IPS-18c (cell line): Measurements from ENCODE around the gene C21orf58.
A peak's percentile ranks its signal among the peaks of the same experiment; 100 is the strongest.

Experiments used
- H3K4me3 ChIP-seq: 2 replicates; pipeline ENCODE4 v1.7.0; 2013; ENCODE audit warnings: low read depth, mild to moderate bottlenecking, low read length, moderate library complexity; ENCODE audit not compliant: insufficient read depth
- H3K9me3 ChIP-seq: one replicate; pipeline ENCODE4 v1.6.1; 2013; ENCODE audit warnings: mild to moderate bottlenecking, low read length, moderate library complexity; ENCODE audit not compliant: control insufficient read depth, insufficient read depth

C21orf58 gene

GRCh38 chr21:46286648-46287002 lies 37.0 kb downstream of the C21orf58 start:
- Histone ChIP-seq H3K9me3 (no peaks in the 10 kb centered on the region), H3K4me3 (peak overlapping the region; percentile 94)

- peak within 1 kb of the TSS; percentile 94 for H3K4me3 ChIP-seq
- H3K9me3 ChIP-seq, result no peaks in the 10 kb centered on the region
These were observed 37.7 kb downstream of the C21orf58 start, which contains the start of gene YBEY for GRCh38 chr21:46285761-46286647. TSS of gene YBEY (plus strand) at chr21:46286342. CDS start at chr21:46286914, 572 bp downstream.

GRCh38 chr21:46285206-46285661 lies 38.4 kb downstream of the C21orf58 start, which contains the start of gene MCM3AP:
TSS of gene MCM3AP (minus strand) at chr21:46285611. CDS start at chr21:46285286, 325 bp downstream.
- Histone ChIP-seq H3K4me3 (peak within 1 kb of the TSS; percentile 94), H3K9me3 (no peaks in the 10 kb centered on the region)

GRCh38 chr21:46284733-46285132 lies 38.9 kb downstream of the C21orf58 start:
- Histone ChIP-seq H3K4me3 (peak overlapping the region; percentile 94; the same call in 1 of the 2 replicates), H3K9me3 (no peaks in the 10 kb centered on the region)

- no peak overlapping the region for H3K4me3 ChIP-seq
- H3K9me3 ChIP-seq, result no peaks in the 10 kb centered on the region
These were observed 39.5 kb downstream of the C21orf58 start for GRCh38 chr21:46284077-46284644.

- no peaks in the 10 kb centered on the region for H3K9me3 ChIP-seq
- H3K4me3 ChIP-seq, result no peak overlapping the region
These were observed 48.8 kb downstream of the C21orf58 start for GRCh38 chr21:46274797-46275390.

- Histone ChIP-seq H3K4me3 (no peak overlapping the region), H3K9me3 (no peaks in the 10 kb centered on the region)
These were observed 50.3 kb downstream of the C21orf58 start for GRCh38 chr21:46273341-46273740.

- Histone ChIP-seq H3K4me3 (no peak overlapping the region), H3K9me3 (no peaks in the 10 kb centered on the region)
These were observed 54.2 kb downstream of the C21orf58 start for GRCh38 chr21:46269466-46269865.

- Histone ChIP-seq H3K9me3 (no peaks in the 10 kb centered on the region), H3K4me3 (no peak overlapping the region)
These were observed 55.3 kb downstream of the C21orf58 start for GRCh38 chr21:46268371-46268770.

- no peak overlapping the region for H3K4me3 ChIP-seq
These were observed 56.7 kb downstream of the C21orf58 start for GRCh38 chr21:46266946-46267345.

GRCh38 chr21:46265736-46266525 lies 57.7 kb downstream of the C21orf58 start:
- Histone ChIP-seq H3K4me3 (no peak overlapping the region), H3K9me3 (no peaks in the 10 kb centered on the region)

More at GRCh38 chr21:46266946-46267345, 56.7 kb downstream of the C21orf58 start:
- H3K9me3 ChIP-seq, result no peaks in the 10 kb centered on the region

GRCh38 chr21:46264690-46265144 lies 59.0 kb downstream of the C21orf58 start:
- H3K9me3 ChIP-seq, result no peaks in the 10 kb centered on the region
- H3K4me3 ChIP-seq, result no peak overlapping the region

GRCh38 chr21:46264046-46264689 lies 59.5 kb downstream of the C21orf58 start:
- no peak overlapping the region for H3K4me3 ChIP-seq
- no peaks in the 10 kb centered on the region for H3K9me3 ChIP-seq

- Histone ChIP-seq H3K4me3 (no peak overlapping the region), H3K9me3 (no peaks in the 10 kb centered on the region)
These were observed 67.1 kb downstream of the C21orf58 start for GRCh38 chr21:46256501-46256994.

GRCh38 chr21:46255758-46256337 lies 67.8 kb downstream of the C21orf58 start:
- Histone ChIP-seq H3K9me3 (no peaks in the 10 kb centered on the region), H3K4me3 (no peak overlapping the region)

- H3K4me3 ChIP-seq, result no peak overlapping the region
- no peaks in the 10 kb centered on the region for H3K9me3 ChIP-seq
These were observed 68.5 kb downstream of the C21orf58 start for GRCh38 chr21:46255166-46255565.
